IMR-90 (cell line): ENCODE data around the gene LPXN. TPM values are rescaled to one million over a fixed set of nuclear protein-coding genes. Genes with fewer than 3 reads are reported as not detected.
"Not testable (repeated sequence)": the region's sequence is repeated elsewhere in the genome, so short reads cannot be mapped to it uniquely, and the experiment has no call there.

Source experiments
- ATAC-seq: fragments of 200-7000 bp; cut with Tn5 transposase; 2 replicates; pipeline ENCODE4 v1.9.1; 2020; ENCODE audit warnings: low read depth, mild to moderate bottlenecking, moderate library complexity
- BruUV-seq: library from RNA; stranded (reverse); fragments of 400-500 nt; replicated peaks from 2 replicates; lab custom pipeline; 2021; lab: Mats Ljungman, UMichigan
- CTCF ChIA-PET: fragments of 300-600 bp; formaldehyde crosslinking; extraction: SDS; loops from one replicate; lab custom pipeline; 2021; ENCODE audit warnings: antibody characterized with exemption; lab: Yijun Ruan, JAX
- POLR2A ChIA-PET: fragments of 300-600 bp; sonication (Branson Sonifier 250); formaldehyde crosslinking; loops from one replicate; lab custom pipeline; 2022; ENCODE audit warnings: antibody characterized with exemption; ENCODE audit not compliant: unreplicated experiment; lab: Charles Lee
- DNase-seq: peaks from one replicate; pipeline ENCODE4 v3.0.0; 2013
- H2AFZ ChIP-seq: replicated peaks from 2 replicates; pipeline ENCODE3; 2013; ENCODE audit warnings: low read length, mild to moderate bottlenecking; ENCODE audit not compliant: poor library complexity
- H2AK5ac ChIP-seq: 2 replicates; pipeline ENCODE4 v1.6.1; 2013; ENCODE audit warnings: low read depth, low read length, inconsistent platforms
- H2AK9ac ChIP-seq: replicated peaks from 2 replicates; pipeline ENCODE3; 2013; ENCODE audit warnings: mild to moderate bottlenecking, low read depth, low read length, moderate library complexity; ENCODE audit not compliant: poor library complexity
- H2BK120ac ChIP-seq: 2 replicates; pipeline ENCODE4 v1.6.1; 2013; ENCODE audit warnings: low read depth, low read length, inconsistent platforms
- H2BK15ac ChIP-seq: 3 replicates; pipeline ENCODE4 v1.6.1; 2013; ENCODE audit warnings: low read depth, low read length, inconsistent platforms
- H2BK20ac ChIP-seq: 2 replicates; pipeline ENCODE4 v1.6.1; 2013; ENCODE audit warnings: low read depth, mild to moderate bottlenecking, inconsistent platforms, low read length, moderate library complexity
- H2BK5ac ChIP-seq: 2 replicates; pipeline ENCODE4 v1.6.1; 2013; ENCODE audit warnings: mild to moderate bottlenecking, low read depth, low read length, inconsistent platforms; ENCODE audit not compliant: poor library complexity, severe bottlenecking
- H3K14ac ChIP-seq: replicated peaks from 2 replicates; pipeline ENCODE4 v1.6.1; 2013; ENCODE audit warnings: low read depth, low read length, inconsistent platforms
- H3K18ac ChIP-seq: 2 replicates; pipeline ENCODE4 v1.6.1; 2013; ENCODE audit warnings: low read depth, low read length, control low read depth
- H3K23ac ChIP-seq: 2 replicates; pipeline ENCODE4 v1.6.1; 2013; ENCODE audit warnings: low read depth, low read length, inconsistent platforms
- H3K27ac ChIP-seq: 2 replicates; pipeline ENCODE4 v1.5.1; 2013; ENCODE audit warnings: mild to moderate bottlenecking, control low read depth, low read length; ENCODE audit not compliant: insufficient read depth
- H3K27me3 ChIP-seq: 2 replicates; pipeline ENCODE4 v1.6.1; 2013; ENCODE audit warnings: low read length; ENCODE audit not compliant: control insufficient read depth, insufficient read depth
- H3K36me3 ChIP-seq: 2 replicates; pipeline ENCODE4 v1.6.1; 2013; ENCODE audit warnings: low read length, mixed read lengths; ENCODE audit not compliant: control insufficient read depth, insufficient read depth
- H3K4ac ChIP-seq: 2 replicates; pipeline ENCODE4 v1.6.1; 2013; ENCODE audit warnings: low read depth, low read length, inconsistent platforms
- H3K4me1 ChIP-seq: 2 replicates; pipeline ENCODE4 v1.6.1; 2013; ENCODE audit warnings: low read length, mixed read lengths; ENCODE audit not compliant: control insufficient read depth, insufficient read depth
- H3K4me2 ChIP-seq: 2 replicates; pipeline ENCODE4 v1.6.1; 2013; ENCODE audit warnings: low read depth, mild to moderate bottlenecking, control low read depth, low read length, moderate library complexity
- H3K4me3 ChIP-seq: 2 replicates; pipeline ENCODE4 v1.5.1; 2013; ENCODE audit warnings: low read depth, mild to moderate bottlenecking, control low read depth, low read length, moderate library complexity; ENCODE audit not compliant: insufficient read depth
- H3K56ac ChIP-seq: 2 replicates; pipeline ENCODE4 v1.6.1; 2013; ENCODE audit warnings: low read length, inconsistent platforms; ENCODE audit not compliant: insufficient read depth; ENCODE audit errors: extremely low read depth
- H3K79me1 ChIP-seq, 2 experiments: 2 replicates each; pipeline ENCODE4 v1.6.1; 2013; ENCODE audit warnings: low read length in 2 of 2, inconsistent platforms in 1 of 2, low read depth in 1 of 2
- H3K9ac ChIP-seq: 2 replicates; pipeline ENCODE4 v1.6.1; 2013; ENCODE audit warnings: low read depth, low read length, control low read depth
- H3K9me1 ChIP-seq: 2 replicates; pipeline ENCODE4 v1.6.1; 2013; ENCODE audit warnings: low read length, inconsistent platforms; ENCODE audit not compliant: insufficient read depth
- H3K9me3 ChIP-seq: 2 replicates; pipeline ENCODE4 v1.6.1; 2013; ENCODE audit warnings: low read length; ENCODE audit not compliant: control insufficient read depth, insufficient read depth
- H4K20me1 ChIP-seq: 2 replicates; pipeline ENCODE4 v1.6.1; 2013; ENCODE audit warnings: low read length, inconsistent platforms; ENCODE audit not compliant: insufficient read depth
- H4K5ac ChIP-seq: 2 replicates; pipeline ENCODE4 v1.6.1; 2013; ENCODE audit warnings: mild to moderate bottlenecking, low read depth, low read length, control low read depth
- H4K8ac ChIP-seq, 2 experiments: 2 replicates each; pipeline ENCODE4 v1.6.1; 2013; ENCODE audit warnings: low read depth in 2 of 2, low read length in 2 of 2, control low read depth in 1 of 2, inconsistent platforms in 1 of 2
- H4K91ac ChIP-seq: 2 replicates; pipeline ENCODE4 v1.6.1; 2013; ENCODE audit warnings: low read depth, low read length, inconsistent platforms; ENCODE audit not compliant: insufficient read depth
- BHLHE40 ChIP-seq: fragments of 150-350 bp; IDR thresholded peaks from 2 replicates; pipeline ENCODE4 v1.6.1; 2016; ENCODE audit warnings: mild to moderate bottlenecking, low read depth, low read length
- CEBPB ChIP-seq: IDR thresholded peaks from 2 replicates; pipeline ENCODE4 v1.6.1; 2012; ENCODE audit warnings: low read depth, low read length, improper control_type of control experiment
- FOS ChIP-seq: fragments of 150-350 bp; IDR thresholded peaks from 2 replicates; pipeline ENCODE4 v1.6.1; 2016; ENCODE audit warnings: low read depth, low read length
- MAFK ChIP-seq: IDR thresholded peaks from 2 replicates; pipeline ENCODE4 v1.6.1; 2012; ENCODE audit warnings: low read depth, low read length, improper control_type of control experiment
- WGBS, 2 experiments: methylation state at CpG; one replicate each; pipeline versions ENCODE4 v1.1.5 to v1.1.7; 2013; ENCODE audit warnings: missing lambda C conversion rate in 2 of 2; ENCODE audit not compliant: insufficient read length in 1 of 2; ENCODE audit errors: extremely low coverage in 2 of 2; 5-methylcytosine and 5-hydroxymethylcytosine counted together
- dilution Hi-C: fragments of 300-500 bp; cut with HindIII; formaldehyde crosslinking; loops from one replicate; pipeline ENCODE4 v1.14.3; 2018; ENCODE audit warnings: low sequenced_read_pairs; ENCODE audit not compliant: unreplicated experiment
- in situ Hi-C: fragments of 300-500 bp; cut with MboI; formaldehyde crosslinking; loops from 3 replicates; pipeline ENCODE4 v1.14.3; 2019; ENCODE audit warnings: low sequenced_read_pairs, inconsistent platforms, mixed read lengths
- intact Hi-C: fragments of 100-400 bp; cut with micrococcal nuclease; formaldehyde crosslinking; loops from 2 replicates; pipeline ENCODE4 v1.10.0; 2022
- polyA plus RNA-seq, 3 experiments: library from polyadenylated mRNA; depleted of rRNA; stranded (reverse); fragments of >200 nt; gene quantifications; 2 replicates each; pipeline ENCODE4 v1.2.3, GENCODE V29; 2012; ENCODE audit warnings: low replicate concordance in 1 of 3
- total RNA-seq: library from RNA; depleted of rRNA; stranded (reverse); fragments of >200 nt; gene quantifications from 2 replicates; pipeline ENCODE4 v1.2.3, GENCODE V29; 2012

The LPXN gene
- total and polyA plus RNA-seq, 2 of the 4 experiments (the other 2 are of a cell fraction), result 13.4 to 15.7 TPM

DNA sequence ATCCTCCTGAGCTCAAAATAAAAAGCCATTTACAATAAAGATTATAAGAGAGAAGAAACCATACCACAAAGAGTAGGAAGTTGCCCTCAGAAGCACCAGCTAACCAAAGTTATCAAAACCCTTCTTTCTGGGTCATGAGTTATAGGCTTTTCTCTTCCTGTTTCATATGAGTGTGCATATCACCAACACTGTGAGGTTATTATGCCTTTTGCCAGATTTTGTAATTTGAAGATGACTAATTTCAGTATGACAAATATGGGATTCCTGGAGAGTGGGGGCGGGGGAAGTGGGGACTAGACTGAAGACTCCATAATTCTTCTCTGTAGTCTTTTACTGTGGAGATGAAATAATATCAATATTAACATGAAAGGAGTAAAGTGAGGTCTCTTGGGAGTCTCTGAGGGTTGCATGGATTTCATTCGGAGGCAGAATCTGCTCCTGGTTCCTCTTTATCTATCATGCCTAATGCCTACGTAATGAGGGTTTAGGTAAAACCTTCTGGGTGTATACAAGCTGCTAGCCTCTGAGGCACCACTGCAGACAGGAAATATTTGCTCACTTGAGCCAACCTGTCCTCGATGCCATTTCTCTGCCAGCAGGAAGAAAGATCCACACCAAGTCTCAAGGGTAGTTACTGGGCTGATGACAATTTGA is 2.1 kb downstream of the LPXN start:
- Histone ChIP-seq H2AK9ac (no peak overlapping the region), H4K20me1 (no peaks in the 10 kb centered on the region), H3K27me3 (no peaks in the 10 kb centered on the region), H2BK5ac (peak overlapping the region; percentile 94), H3K18ac (peak overlapping the region; percentile 94; the same call in 1 of the 2 replicates), H4K5ac (peak overlapping the region; percentile 97), H3K4me2 (peak overlapping the region; percentile 66), H2BK15ac (peak overlapping the region; percentile 92; the same call in 2 of the 3 replicates), H3K9ac (peak overlapping the region; percentile 9; the same call in 1 of the 2 replicates), H3K79me1 (peaks cover 8 to 26% of the 10 kb centered on the region in 2 experiments; a peak in 3 of 4 replicates), H3K4ac (peak overlapping the region; percentile 89), H4K8ac (peak overlapping the region; percentile 78 to 87), H2AFZ (peak overlapping the region; percentile 38), H3K14ac (peak overlapping the region; percentile 74), H3K36me3 (0 out of 2 replicates have a peak, but pooled peaks cover 2% of the 10 kb centered on the region), H3K4me3 (no peak overlapping the region), H2AK5ac (peak overlapping the region; percentile 81; the same call in 1 of the 2 replicates), H3K56ac (peak overlapping the region; percentile 26; the same call in 1 of the 2 replicates), H3K23ac (peak overlapping the region; percentile 33; the same call in 1 of the 2 replicates), H4K91ac (peak overlapping the region; percentile 69), H2BK120ac (peak overlapping the region; percentile 88), H3K27ac (peak overlapping the region; percentile 82), H3K9me1 (peaks cover 5% of the 10 kb centered on the region), H3K4me1 (peaks cover 15% of the 10 kb centered on the region), H3K9me3 (no peaks in the 10 kb centered on the region), H2BK20ac (peak overlapping the region; percentile 91)
- ChIA-PET POLR2A (no interaction called here), CTCF (no interaction called here)
- BruUV-seq, result no TSS peak
- peak; percentile 85 for DNase-seq
- 40% methylated on average over 1 of the region's 4 CpGs; no CpG with 5 or more reads in 1 of the 2 experiments for WGBS, 2 experiments
- intact Hi-C loops, result loop anchor here (10.0 kb wide), 1 partner anchor 981 kb away; no protein-coding TSS in a partner anchor
- TF ChIP-seq FOS, result peak; percentile 67
- TF ChIP-seq BHLHE40, result peak; percentile 29; the same call in 1 of the 2 replicates
- TF ChIP-seq CEBPB, result peak; percentile 62
- TF ChIP-seq MAFK, result no peak
- ATAC-seq, result peak; percentile 18
- in situ Hi-C loops, result loop anchor here (5.0 to 10.0 kb wide), 2 partner anchors 104 to 331 kb away; no protein-coding TSS in a partner anchor
- dilution Hi-C loops, result no loop called here

DNA sequence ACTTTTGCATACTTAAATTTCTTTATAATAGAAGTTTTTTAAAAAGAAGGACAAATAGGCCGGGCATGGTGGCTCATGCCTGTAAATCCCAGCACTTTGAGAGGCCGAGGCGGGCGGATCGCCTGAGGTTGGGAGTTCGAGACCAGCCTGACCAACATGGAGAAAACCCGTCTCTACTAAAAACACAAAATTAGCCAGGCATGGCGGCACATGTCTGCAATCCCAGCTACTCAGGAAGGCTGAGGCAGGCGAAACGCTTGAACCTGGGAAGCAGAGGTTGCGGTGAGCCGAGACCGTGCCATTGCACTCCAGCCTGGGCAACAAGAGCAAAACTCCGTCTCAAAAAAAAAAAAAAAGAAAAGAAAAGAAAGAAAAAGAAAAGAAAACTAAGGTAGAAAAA is 2.8 kb downstream of the LPXN start:
- Histone ChIP-seq H3K14ac (0 out of 2 replicates have a peak overlapping the region, but pooled peaks have one; percentile 43), H4K8ac (peak overlapping the region in 1 of 2 experiments; percentile 50; a peak in 1 of 4 replicates), H4K5ac (peak overlapping the region; percentile 51; the same call in 1 of the 2 replicates), H3K4me1 (peaks cover 15% of the 10 kb centered on the region), H3K27ac (peak overlapping the region; percentile 71), H2AK5ac (peak overlapping the region; percentile 72), H3K79me1 (peaks cover 8 to 26% of the 10 kb centered on the region in 2 experiments; a peak in 3 of 4 replicates), H2BK5ac (peak overlapping the region; percentile 94), H2BK120ac (peak overlapping the region; percentile 61), H3K18ac (peak overlapping the region; percentile 38; the same call in 1 of the 2 replicates), H4K91ac (peak overlapping the region; percentile 25; the same call in 1 of the 2 replicates), H3K4ac (peak overlapping the region; percentile 39; the same call in 1 of the 2 replicates), H2BK20ac (peak overlapping the region; percentile 47; the same call in 1 of the 2 replicates)
- CTCF ChIA-PET, BruUV-seq, H3K27me3 ChIP-seq, H3K23ac ChIP-seq, H3K56ac ChIP-seq, H2AK9ac ChIP-seq, dilution Hi-C loops, H3K9ac ChIP-seq, H4K20me1 ChIP-seq, POLR2A ChIA-PET, H3K9me1 ChIP-seq, H2AFZ ChIP-seq, H3K36me3 ChIP-seq, H3K4me2 ChIP-seq, H2BK15ac ChIP-seq, H3K4me3 ChIP-seq, H3K9me3 ChIP-seq, DNase-seq, ATAC-seq: not testable (repeated sequence)
- intact Hi-C loops (loop anchor here (10.0 kb wide), 1 partner anchor 982 kb away; no protein-coding TSS in a partner anchor), in situ Hi-C loops (loop anchor here (5.0 to 10.0 kb wide), 2 partner anchors 104 to 332 kb away; no protein-coding TSS in a partner anchor)
- 100% methylated on average over 3 of the region's 14 CpGs; no CpG with 5 or more reads in 1 of the 2 experiments for WGBS, 2 experiments
